Activated CD8-positive, alpha-beta memory T cell treated with anti-CD3 and anti-CD28 coated beads for 4 hours (primary cell): ENCODE measurements around the gene PDK2.
A peak's percentile ranks its signal among the peaks of the same experiment; 100 is the strongest.

ENCODE experiments used
- DNase-seq, 2 donors: peaks; one replicate each; pipeline ENCODE4 v3.0.0-alpha.2; 2020; ENCODE audit warnings: low read depth in 2 of 2

The PDK2 gene

DNA sequence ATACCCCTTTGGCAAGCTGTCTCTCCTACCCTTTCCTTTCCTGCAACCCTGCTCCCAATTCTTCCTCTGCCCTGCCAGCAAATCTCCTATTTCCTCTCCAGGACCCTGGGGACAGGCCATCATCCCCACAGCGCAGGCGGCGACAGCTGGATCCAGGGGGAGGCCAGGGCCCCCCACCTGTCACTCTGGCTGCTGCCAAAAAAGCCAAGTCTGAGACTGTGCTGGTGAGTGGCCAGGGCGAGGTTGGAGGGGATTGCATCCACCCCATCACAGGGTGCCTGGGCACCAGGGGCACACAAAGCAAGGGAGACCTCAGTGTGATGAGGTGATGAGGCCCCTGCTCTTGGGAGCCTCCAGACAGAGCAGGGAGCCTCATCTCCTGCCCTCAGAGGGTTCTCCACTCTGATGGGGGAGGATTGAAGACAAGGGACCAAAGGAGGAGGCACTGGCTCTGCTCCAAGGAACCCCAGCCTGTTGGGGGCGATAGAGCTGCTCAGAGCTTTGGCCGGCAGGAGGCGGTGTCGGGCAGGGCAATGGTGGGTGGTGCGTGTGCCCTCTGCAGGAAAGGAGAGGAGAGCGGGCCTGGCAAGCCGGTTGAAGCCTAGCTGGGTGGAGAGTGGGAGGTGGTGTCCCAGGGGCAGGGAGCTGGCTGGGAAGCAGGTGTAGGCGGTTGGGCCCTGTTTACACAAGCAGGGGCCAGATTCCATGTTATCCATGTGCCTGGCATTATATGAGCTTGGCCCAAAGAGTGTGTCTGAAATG, 15.6 kb upstream of the PDK2 start:
- DNase-seq = no peak

DNA sequence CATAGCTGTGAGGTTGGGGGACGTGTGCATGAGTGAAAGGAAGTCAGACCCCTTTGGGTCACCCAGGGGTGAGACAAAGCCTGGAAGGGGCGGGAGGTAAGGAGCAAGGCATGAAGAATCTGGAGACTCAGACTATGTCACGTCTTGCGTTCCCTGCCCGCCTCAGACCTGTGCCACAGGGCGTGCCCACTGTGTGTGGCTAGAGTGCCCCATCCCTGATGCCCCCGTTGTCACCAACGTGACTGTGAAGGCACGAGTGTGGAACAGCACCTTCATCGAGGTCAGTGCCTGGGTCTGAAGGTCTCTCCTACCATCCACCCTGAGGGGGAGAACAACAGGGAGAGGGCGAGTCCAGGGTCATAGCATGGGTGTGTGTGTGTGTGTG, 15.1 kb upstream of the PDK2 start:
- DNase-seq = no peak

DNA sequence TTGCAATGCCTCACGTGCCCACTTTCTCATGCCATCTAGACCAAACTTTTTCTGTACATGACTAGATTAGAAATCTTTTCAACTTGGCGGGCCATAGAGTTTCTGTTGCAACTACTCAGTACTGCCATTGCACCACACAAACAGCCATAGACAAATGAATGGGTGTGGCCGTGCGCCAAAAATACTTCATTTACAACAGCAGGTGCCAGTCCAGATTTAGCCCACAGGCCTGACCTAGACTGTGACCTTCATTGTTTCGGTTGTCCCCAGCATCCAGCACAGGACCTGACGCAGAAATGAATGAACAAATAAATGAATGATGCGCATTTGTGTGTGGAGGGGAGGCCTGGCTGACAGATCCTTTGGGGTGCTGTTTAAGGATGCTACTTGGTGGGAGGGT, 14.3 kb upstream of the PDK2 start:
- DNase-seq = no peak

DNA sequence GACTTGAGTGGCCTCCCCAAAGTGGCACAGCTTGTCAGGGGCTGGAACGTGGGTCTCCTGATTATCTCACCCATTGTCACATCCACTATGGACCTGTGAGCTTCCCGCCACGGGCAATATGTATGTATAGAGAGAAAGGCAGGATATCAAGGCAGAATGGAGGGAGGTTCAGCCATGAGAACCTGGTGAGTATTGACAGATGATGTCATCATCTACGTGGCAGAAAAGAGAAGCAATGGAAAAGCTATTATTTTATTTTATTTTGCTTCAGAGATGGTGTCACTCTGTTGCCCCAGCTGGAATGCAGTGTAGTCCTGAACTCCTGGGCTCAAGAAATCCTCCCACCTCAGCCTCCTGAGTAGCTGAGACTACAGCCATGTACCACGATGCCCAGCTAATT, 13.4 kb upstream of the PDK2 start:
- no peak for DNase-seq

DNA sequence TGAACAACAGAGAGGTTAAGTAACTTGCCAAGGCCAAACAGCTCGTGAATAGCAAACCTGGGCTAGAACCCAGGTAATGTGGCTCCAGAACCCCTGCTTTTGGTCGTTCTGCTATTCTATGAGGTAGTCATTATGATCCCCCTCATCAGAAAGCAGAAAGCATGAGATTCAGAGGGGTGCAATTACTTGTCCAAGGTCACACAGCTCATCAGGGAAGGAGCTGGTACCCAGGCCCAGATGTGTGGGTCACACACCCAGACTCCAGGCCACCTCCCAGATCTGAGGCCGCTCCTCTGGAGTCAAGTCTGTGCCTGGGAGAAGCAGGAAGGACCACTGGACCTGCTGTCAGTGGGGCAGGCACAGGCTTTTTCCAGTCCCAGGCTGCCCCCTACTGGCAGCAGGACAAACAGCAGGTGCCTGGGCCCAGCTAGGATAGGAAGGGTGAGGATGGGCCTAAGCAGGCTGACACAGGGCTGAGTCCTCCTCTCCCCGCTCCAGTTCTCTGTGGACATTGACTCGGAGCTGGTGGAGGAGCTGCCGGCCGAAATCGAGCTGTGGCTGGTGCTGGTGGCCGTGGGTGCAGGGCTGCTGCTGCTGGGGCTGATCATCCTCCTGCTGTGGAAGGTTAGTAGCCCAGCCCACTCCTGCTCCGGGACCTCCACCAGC, 7.8 kb upstream of the PDK2 start:
- peak; percentile 43 to 59 for DNase-seq

DNA sequence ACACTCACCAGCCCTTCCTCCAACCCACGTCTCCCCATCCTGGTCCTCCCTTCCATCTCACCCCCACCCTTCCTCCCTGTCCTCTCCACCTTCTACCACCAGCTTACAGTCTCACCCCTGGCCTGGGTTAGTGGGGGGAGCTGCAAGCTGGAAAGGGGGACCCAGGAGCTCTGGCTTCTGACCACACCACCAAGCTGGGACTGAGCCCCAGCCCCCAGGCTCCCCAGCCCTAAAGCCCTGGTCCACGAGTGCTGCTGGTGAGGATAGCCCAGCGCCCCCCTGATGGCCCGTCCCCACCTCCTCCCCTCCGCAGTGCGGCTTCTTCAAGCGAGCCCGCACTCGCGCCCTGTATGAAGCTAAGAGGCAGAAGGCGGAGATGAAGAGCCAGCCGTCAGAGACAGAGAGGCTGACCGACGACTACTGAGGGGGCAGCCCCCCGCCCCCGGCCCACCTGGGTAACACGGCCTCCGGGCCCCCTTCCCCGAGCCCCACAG, 7.2 kb upstream of the PDK2 start:
- DNase-seq = no peak

DNA sequence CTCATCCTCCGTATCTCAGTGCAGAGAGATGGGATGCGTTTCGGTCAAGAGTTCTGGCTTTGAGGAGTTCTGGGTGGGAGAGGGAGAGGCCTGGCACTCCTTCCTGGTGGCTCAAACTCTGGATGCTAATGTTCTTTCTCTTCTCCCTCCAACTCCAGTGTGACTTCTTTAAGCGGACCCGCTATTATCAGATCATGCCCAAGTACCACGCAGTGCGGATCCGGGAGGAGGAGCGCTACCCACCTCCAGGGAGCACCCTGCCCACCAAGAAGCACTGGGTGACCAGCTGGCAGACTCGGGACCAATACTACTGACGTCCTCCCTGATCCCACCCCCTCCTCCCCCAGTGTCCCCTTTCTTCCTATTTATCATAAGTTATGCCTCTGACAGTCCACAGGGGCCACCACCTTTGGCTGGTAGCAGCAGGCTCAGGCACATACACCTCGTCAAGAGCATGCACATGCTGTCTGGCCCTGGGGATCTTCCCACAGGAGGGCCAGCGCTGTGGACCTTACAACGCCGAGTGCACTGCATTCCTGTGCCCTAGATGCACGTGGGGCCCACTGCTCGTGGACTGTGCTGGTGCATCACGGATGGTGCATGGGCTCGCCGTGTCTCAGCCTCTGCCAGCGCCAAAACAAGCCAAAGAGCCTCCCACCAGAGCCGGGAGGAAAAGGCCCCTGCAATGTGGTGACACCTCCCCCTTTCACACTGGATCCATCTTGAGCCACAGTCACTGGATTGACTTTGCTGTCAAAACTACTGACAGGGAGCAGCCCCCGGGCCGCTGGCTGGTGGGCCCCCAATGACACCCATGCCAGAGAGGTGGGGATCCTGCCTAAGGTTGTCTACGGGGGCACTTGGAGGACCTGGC, 6.0 kb upstream of the PDK2 start:
- no peak for DNase-seq

DNA sequence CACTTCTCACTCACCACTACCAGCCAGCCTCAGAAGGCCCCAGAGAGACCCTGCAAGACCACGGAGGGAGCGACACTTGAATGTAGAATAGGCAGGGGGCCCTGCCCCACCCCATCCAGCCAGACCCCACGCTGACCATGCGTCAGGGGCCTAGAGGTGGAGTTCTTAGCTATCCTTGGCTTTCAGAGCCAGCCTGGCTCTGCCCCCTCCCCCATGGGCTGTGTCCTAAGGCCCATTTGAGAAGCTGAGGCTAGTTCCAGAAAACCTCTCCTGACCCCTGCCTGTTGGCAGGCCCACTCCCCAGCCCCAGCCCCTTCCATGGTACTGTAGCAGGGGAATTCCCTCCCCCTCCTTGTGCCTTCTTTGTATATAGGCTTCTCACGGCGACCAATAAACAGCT, 5.1 kb upstream of the PDK2 start:
- DNase-seq = no peak

DNA sequence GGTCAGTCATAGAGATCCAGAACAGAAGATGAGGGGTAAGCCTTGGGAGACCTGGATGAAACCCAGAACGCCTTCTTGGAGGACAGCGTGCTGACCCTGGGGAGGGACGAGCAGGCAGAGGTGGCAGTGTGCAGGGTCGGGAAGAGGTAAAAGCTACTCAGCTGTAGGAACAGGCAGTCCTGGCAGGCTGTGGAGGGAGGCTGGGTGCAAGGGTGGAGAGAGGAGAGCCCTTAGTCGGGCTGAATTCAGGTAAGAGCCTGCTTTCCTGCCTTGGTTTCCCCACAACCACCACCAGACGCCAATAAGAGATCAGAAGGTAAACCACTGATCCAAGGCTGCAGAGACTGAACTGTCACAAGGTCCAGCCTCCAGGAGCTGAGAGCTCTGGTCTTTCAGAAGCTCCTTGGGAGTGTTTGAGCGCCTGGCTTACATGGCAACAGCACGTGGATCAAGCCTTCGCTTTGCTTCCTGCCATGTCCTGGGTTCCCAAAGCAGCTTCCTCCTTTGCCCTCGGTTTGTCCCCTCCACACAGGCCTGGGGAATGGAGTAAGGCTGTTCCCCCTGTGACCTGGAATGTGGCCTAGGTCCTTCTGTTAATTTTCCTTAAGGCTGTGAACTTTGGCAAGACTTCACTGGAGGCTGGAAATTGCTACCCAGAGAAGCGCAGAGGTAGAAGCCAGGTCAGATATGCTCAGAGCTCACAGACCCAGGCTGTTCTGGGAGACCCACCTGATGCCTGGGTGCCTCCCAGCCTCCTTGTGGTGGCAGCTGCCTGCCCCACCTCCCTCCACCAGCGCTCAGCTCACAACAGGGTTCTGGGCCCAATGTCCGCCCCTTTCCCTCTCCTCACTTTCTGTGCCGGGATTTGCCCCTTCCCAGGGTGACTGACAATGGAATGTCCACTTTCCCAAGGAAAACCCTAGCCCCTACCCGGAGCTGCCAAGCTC, 3.9 kb upstream of the PDK2 start:
- no peak for DNase-seq

DNA sequence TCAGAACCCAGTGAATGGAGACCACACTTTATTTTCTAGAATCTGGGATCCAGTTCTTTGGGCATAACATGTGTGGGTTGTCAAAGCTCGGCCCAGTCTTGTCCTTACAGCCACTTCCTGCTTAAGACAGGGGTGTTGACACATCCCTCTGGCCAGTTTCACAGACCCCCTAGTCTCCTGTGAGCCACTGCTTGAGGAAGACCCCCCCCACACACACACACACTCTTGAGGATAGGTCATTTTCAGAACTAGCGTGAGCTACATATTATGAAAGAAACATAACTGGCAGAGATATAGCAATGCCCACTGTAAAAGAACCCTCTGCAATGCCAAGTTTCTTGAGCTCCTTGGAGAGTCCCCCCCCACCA, 3.2 kb upstream of the PDK2 start:
- DNase-seq = no peak

DNA sequence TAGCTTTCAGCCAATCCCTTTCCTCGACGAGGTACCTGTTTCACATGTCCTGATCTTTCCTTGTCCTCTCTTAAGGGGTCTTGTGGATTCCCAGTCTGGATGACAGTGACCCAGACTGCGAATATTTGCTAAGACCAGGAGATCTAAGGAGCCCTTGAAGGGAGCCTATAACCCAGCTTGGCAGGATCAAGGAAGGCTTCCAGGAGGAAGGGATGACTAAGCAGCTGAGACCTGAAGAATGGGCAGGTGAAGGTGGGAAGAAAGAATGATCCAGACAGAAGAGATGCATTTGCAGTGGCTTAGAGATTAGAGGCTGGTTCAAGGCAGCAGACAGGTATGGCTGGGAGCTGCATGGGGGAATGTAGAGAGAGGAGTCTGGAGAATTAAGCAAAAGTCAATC, 1.9 kb upstream of the PDK2 start:
- no peak for DNase-seq

DNA sequence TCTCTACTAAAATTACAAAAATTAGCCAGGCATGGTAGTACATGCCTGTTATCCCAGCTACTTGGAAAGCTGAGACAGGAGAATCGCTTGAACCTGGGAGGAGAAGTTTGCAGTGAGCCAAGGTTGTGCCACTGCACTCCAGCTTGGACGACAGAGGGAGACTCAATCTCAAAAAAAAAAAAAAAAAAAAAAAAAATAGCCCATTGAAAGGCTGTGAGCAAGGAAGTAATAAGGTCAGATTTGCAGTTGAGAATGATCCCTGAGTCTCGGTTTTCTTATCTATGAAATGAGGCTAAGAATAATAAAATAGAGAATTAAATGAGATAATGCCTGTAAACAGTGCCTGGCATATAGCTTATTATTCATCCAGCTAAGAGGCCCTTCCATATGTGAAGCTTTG, 1.3 kb upstream of the PDK2 start:
- no peak for DNase-seq

DNA sequence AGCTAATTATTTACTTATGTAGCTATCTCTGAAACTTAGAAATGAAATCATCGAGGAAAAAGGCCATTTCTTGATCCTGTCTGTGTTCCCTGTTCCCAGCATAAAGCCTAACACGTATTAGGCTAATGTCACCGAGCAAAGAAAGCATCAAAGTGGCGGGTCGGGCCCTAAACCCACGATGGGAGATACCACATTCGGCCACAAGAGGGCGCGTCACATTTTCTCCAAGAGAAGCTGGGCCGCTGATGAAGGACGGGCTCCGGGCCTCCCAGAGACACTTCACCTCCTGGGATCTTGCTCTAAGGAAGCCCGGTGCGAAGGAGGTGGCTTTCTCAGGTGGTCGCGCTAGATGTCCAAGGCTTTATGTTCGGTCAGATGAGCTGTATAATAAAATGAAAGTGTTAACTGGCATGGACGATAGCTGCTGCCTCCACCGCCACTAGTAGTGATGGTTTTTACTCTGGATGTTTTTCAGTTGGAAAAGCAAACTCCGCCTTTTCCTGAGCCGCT, 853 bp upstream of the PDK2 start:
- DNase-seq = peak; percentile 79 to 87

DNA sequence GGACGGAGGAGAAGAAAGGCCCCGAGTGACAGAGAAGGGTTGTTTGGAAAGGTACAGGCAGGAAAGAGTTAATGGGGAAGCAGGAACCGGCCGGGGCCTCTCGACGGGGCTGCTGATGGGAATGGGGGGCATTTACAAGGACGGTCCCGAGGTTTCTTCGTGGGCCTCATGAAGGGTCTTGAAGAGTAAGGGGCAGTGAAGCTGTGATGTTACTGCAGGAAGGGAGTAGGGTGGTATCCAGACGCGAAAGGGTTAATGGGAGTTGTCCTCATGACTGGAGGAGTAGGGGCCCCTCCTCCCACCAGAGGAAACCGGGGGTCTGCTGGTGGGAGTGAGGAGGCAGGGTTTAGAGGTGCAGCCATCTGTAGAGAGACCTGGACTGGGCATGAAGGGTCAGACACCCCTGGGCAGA, 481 bp downstream of the PDK2 start:
- no peak for DNase-seq

DNA sequence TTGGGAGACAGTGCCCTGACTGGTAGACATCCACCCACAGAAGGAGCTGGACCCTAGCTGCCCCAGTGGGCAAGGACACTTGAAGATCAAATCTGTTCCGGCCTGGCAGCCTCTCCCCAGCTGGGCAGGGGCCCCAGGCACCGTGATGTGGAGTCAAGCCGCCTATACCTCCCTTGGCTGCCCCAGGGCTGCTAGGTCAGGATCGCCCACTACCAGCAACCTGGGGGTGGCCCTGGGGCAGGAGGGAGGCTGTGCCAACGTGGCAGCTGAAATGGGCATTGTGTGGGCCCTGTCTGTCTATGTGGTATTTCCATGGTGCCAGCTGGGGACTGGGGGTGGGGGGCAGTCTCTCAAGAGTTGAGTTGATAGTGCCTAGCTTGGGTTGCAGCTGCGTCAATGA, 941 bp downstream of the PDK2 start:
- no peak for DNase-seq

DNA sequence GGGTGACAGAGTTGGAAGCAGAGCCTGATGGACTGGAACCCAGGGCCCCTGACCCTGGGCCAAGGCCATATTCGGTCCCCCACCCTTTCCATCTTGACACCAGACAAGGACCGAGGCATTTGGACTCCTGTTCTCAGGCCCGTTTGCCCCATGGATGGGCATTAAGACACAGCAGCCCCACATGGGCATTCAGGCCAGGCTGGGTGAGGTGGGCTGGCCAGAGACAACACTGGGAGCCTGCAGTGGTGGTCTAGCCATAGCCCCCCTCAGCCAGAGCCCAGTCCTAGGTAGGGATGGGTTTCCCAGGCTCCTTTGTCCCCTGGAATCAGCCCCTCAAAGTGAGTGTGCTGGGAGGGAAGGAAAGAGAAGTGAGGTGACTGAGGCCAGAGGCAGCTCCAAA, 1.6 kb downstream of the PDK2 start:
- DNase-seq = no peak

DNA sequence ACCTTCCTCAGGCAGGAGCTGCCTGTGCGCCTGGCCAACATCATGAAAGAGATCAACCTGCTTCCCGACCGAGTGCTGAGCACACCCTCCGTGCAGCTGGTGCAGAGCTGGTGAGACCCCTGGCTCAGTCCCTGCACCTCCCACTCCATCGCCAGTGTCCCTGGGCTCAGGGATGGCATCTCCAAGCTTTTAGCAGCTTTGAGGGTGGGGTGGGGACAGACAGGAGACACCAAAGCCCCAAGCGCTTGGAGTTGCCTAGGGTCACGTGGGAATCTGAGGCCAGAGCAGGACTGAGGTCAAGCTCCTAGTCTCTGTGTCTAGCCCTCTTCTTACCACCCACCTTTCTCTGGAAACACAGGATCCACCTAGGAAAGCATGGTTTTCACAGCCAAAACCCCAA, 2.3 kb downstream of the PDK2 start:
- no peak for DNase-seq

DNA sequence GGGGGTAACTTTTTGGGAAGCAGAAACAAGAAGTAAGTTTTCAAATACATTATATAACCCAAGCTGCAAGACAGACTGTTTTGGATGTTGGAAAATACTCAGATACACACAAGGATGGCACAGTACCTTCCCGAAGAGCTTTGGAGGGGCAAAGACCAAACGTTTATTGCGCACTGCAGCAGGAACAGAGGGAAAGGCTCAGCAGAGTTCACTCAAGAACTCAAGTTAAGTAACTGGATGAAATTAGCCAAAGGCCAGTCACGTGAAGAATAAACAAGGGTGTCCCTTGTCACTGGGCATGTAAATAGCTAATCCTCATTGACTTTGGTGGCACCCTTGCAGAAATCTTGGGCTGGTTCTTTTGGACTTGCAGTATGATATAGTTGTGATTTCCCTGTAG, 2.8 kb downstream of the PDK2 start:
- DNase-seq = no peak

DNA sequence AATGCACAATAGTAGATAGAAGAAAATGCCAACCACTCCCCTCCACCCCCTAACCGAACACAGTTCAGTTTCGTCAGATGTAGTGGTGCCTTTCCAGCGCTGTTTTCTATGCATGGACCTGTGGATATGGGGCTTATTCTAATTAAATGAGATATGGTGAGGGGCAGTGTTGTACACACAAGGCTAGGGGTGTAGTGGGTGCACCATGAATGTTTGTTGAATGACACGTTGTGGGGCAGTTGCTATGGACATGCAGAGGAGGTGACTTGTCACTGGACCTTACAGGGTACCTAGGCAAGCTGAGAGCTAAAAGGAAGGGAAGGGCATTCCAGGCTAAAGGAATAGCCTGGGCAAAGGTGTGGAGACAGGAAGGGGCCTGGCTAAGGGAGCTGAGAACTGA, 3.4 kb downstream of the PDK2 start:
- DNase-seq = no peak

DNA sequence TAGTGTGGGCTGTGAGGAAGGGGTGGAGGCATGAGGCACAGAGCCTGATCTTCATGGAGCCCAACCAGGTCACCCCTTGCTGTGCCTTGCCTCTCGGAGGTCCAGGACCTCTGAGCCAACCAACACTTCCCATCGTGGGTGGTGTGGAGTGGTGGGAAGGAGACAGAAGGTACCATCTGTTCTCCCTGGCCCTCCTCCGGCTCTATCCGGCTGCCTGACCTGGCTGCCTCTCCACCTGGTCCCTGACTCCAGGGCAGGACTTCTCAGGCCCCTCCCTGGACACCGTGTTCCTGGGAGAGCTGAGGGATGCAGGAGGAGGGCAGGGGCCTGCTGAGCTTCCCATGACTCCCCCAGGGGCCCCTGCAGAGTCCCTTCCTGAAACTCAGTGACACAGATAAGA, 3.9 kb downstream of the PDK2 start:
- no peak for DNase-seq

DNA sequence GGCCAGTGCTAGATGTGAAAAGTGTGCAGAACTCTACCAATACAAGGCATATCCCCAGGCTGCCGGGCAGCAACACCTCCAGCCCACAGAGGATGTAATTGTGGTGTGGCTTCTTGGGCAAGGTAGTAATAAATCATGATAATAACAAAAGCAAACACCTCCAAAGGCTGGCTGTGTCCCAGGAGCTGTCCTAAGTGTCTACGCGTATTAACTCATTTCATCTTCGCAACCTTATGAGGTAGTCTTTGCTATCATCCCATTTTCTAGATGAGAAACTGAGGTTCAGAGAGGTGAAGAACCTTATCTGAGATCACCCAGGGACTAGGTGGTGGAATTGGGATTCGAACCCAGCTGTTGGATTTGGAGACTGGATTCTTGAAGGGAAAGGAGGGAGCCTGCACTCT, 5.3 kb downstream of the PDK2 start:
- DNase-seq = no peak
